WTC11 (cell line): Measurements from ENCODE around the gene ZNF335. TPM values are rescaled to one million over a fixed set of nuclear protein-coding genes. Genes with fewer than 3 reads are reported as not detected.
"Not testable (repeated sequence)": the region's sequence is repeated elsewhere in the genome, so short reads cannot be mapped to it uniquely, and the experiment has no call there.

Experiments
- ATAC-seq: fragments of 200-7000 bp; cut with Tn5 transposase; 2 replicates; pipeline ENCODE4 v1.10.0; 2021; ENCODE audit warnings: mild to moderate bottlenecking, moderate library complexity
- CTCF ChIA-PET: fragments of 300-600 bp; sonication (Branson Sonifier 250); formaldehyde crosslinking; loops from one replicate; lab custom pipeline; 2021; ENCODE audit warnings: antibody characterized with exemption; lab: Charles Lee
- POLR2A ChIA-PET: fragments of 350-600 bp; sonication (Branson Sonifier 250); formaldehyde crosslinking; loops from one replicate; lab custom pipeline; 2021; ENCODE audit warnings: antibody characterized with exemption; lab: Charles Lee
- DNase-seq: peaks from one replicate; pipeline ENCODE4 v3.0.0; 2021; ENCODE audit warnings: low spot score
- H3K27ac Mint-ChIP-seq: 2 replicates; pipeline ENCODE4 v1.8.0; 2021; ENCODE audit warnings: mixed read lengths
- H3K27me3 Mint-ChIP-seq: 2 replicates; pipeline ENCODE4 v1.8.0; 2021; ENCODE audit warnings: low read depth, mild to moderate bottlenecking, moderate library complexity, mixed read lengths
- H3K36me3 Mint-ChIP-seq: 2 replicates; pipeline ENCODE4 v1.8.0; 2021; ENCODE audit warnings: mixed read lengths
- H3K4me1 Mint-ChIP-seq: 2 replicates; pipeline ENCODE4 v1.8.0; 2022; ENCODE audit warnings: mixed read lengths
- H3K4me3 Mint-ChIP-seq: 2 replicates; pipeline ENCODE4 v1.8.0; 2021; ENCODE audit warnings: mild to moderate bottlenecking, moderate library complexity, mixed read lengths
- H3K9me3 Mint-ChIP-seq: 2 replicates; pipeline ENCODE4 v1.8.0; 2021; ENCODE audit warnings: mixed read lengths
- CREM ChIP-seq: sonication (generic); formaldehyde crosslinking; IDR thresholded peaks from 2 replicates; pipeline ENCODE4 v1.8.1; 2022; ENCODE audit warnings: mild to moderate bottlenecking, missing genetic modification reagents, moderate library complexity
- FOXP1 ChIP-seq: sonication (generic); formaldehyde crosslinking; IDR thresholded peaks from 2 replicates; pipeline ENCODE4 v1.8.0; 2022; ENCODE audit warnings: missing genetic modification reagents, mild to moderate bottlenecking, moderate library complexity, borderline replicate concordance
- IRF2 ChIP-seq: sonication (generic); formaldehyde crosslinking; IDR thresholded peaks from 2 replicates; pipeline ENCODE4 v1.8.0; 2022; ENCODE audit warnings: low read depth, missing genetic modification reagents, borderline replicate concordance
- NFYB ChIP-seq: sonication (generic); formaldehyde crosslinking; conservative IDR thresholded peaks from 2 replicates; pipeline ENCODE4 v1.8.0; 2022; ENCODE audit warnings: low read depth, missing genetic modification reagents
- NR1H2 ChIP-seq: sonication (generic); formaldehyde crosslinking; IDR thresholded peaks from 2 replicates; pipeline ENCODE4 v1.9.0; 2021; ENCODE audit warnings: mild to moderate bottlenecking, moderate library complexity, missing genetic modification reagents
- ZNF121 ChIP-seq: sonication (generic); formaldehyde crosslinking; IDR thresholded peaks from 2 replicates; pipeline ENCODE4 v1.8.0; 2023; ENCODE audit warnings: missing genetic modification reagents
- ZNF317 ChIP-seq: sonication (generic); formaldehyde crosslinking; IDR thresholded peaks from 2 replicates; pipeline ENCODE4 v1.8.1; 2023; ENCODE audit warnings: low read depth, mild to moderate bottlenecking, moderate library complexity, missing genetic modification reagents, borderline replicate concordance
- total RNA-seq: library from RNA; stranded (reverse); gene quantifications from 3 replicates; pipeline ENCODE4 v1.2.3, GENCODE V29; 2021
- TF ChIP-seq, protein P1 (sequence below): sonication (generic); formaldehyde crosslinking; IDR thresholded peaks from 2 replicates; pipeline ENCODE4 v1.8.0; 2022; ENCODE audit warnings: missing genetic modification reagents
- TF ChIP-seq, protein P2 (sequence below): fragments of 250-450 bp; sonication (Bioruptor Pico); IDR thresholded peaks from 2 replicates; pipeline ENCODE4 v1.8.0; 2021; ENCODE audit warnings: mild to moderate bottlenecking
- TF ChIP-seq, protein P3 (sequence below): sonication (generic); formaldehyde crosslinking; IDR thresholded peaks from 2 replicates; pipeline ENCODE4 v1.8.0; 2022; ENCODE audit warnings: mild to moderate bottlenecking, missing genetic modification reagents
- TF ChIP-seq, protein P4 (sequence below): sonication (generic); formaldehyde crosslinking; IDR thresholded peaks from 2 replicates; pipeline ENCODE4 v1.8.1; 2022; ENCODE audit warnings: missing genetic modification reagents, borderline replicate concordance
- TF ChIP-seq, protein P5 (sequence below): sonication (generic); formaldehyde crosslinking; IDR thresholded peaks from 2 replicates; pipeline ENCODE4 v1.8.0; 2023; ENCODE audit warnings: missing genetic modification reagents
- TF ChIP-seq, protein P6 (sequence below): sonication (generic); formaldehyde crosslinking; IDR thresholded peaks from 2 replicates; pipeline ENCODE4 v1.8.1; 2022; ENCODE audit warnings: low read depth, mild to moderate bottlenecking, moderate library complexity, missing genetic modification reagents, borderline replicate concordance
- TF ChIP-seq, protein P7 (sequence below): fragments of 250-450 bp; sonication (Bioruptor Pico); conservative IDR thresholded peaks from 2 replicates; pipeline ENCODE4 v1.9.0; 2021; ENCODE audit warnings: mild to moderate bottlenecking
- TF ChIP-seq, protein P8 (sequence below): fragments of 250-450 bp; sonication (Bioruptor Pico); IDR thresholded peaks from 2 replicates; pipeline ENCODE4 v2.1.2; 2022; ENCODE audit warnings: mild to moderate bottlenecking, moderate library complexity

ZNF335 gene
- total RNA-seq, 1 experiment from 2014 or later: 20.0 TPM

DNA sequence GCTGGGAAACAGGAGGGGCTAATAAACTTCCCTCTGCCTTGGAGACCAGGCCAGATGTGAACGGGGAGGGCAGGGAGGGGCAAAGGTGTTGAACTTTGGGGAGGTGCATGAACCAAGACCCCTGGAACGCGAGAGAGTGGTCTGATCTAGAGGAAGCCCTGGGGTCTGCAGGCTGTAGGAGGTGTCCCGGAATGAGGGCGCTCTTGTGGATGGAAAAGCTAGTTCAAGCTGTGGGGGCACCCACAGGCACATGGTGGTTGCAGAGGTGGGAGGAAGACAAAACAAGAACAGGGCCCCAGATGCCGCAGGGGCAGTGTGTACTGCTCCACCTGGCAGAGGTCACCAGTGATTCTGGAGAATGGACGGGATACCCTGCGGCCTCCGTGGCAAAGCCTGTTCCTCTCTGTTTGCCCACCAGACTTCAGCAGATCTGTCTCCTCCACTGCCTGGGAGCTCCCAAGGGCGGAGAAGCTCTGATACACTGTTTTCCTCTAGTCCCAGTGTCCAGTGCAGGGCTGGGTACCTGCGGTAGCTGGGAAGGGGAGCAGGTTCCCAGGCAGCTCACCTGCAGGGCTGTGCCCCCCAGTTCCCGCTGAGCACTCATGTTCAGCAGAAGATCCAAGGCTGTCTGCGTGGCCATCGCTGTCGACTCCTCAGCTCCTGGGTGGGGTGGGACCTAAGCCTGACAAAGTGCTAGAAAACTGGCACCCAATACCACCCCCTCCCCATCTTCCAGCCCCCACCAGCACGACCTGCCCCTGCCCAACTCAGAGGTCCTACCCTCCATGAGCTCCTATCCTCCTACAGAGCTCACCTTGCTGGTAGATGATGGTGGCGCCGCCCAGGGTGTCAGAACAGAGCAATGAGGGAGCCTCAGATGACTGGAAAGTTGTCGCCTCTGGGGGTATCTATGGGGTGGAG, 14.7 kb downstream of the ZNF335 start (continued):
- TF ChIP-seq ZNF121: no peak
- no peak for TF ChIP-seq FOXP1
- TF ChIP-seq, protein P1, sequence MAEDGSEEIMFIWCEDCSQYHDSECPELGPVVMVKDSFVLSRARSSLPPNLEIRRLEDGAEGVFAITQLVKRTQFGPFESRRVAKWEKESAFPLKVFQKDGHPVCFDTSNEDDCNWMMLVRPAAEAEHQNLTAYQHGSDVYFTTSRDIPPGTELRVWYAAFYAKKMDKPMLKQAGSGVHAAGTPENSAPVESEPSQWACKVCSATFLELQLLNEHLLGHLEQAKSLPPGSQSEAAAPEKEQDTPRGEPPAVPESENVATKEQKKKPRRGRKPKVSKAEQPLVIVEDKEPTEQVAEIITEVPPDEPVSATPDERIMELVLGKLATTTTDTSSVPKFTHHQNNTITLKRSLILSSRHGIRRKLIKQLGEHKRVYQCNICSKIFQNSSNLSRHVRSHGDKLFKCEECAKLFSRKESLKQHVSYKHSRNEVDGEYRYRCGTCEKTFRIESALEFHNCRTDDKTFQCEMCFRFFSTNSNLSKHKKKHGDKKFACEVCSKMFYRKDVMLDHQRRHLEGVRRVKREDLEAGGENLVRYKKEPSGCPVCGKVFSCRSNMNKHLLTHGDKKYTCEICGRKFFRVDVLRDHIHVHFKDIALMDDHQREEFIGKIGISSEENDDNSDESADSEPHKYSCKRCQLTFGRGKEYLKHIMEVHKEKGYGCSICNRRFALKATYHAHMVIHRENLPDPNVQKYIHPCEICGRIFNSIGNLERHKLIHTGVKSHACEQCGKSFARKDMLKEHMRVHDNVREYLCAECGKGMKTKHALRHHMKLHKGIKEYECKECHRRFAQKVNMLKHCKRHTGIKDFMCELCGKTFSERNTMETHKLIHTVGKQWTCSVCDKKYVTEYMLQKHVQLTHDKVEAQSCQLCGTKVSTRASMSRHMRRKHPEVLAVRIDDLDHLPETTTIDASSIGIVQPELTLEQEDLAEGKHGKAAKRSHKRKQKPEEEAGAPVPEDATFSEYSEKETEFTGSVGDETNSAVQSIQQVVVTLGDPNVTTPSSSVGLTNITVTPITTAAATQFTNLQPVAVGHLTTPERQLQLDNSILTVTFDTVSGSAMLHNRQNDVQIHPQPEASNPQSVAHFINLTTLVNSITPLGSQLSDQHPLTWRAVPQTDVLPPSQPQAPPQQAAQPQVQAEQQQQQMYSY: no peak
- TF ChIP-seq IRF2 (CRISPR knock-in tag): no peak
- TF ChIP-seq, protein P2, sequence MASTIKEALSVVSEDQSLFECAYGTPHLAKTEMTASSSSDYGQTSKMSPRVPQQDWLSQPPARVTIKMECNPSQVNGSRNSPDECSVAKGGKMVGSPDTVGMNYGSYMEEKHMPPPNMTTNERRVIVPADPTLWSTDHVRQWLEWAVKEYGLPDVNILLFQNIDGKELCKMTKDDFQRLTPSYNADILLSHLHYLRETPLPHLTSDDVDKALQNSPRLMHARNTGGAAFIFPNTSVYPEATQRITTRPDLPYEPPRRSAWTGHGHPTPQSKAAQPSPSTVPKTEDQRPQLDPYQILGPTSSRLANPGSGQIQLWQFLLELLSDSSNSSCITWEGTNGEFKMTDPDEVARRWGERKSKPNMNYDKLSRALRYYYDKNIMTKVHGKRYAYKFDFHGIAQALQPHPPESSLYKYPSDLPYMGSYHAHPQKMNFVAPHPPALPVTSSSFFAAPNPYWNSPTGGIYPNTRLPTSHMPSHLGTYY: no peak
- TF ChIP-seq, protein P3, sequence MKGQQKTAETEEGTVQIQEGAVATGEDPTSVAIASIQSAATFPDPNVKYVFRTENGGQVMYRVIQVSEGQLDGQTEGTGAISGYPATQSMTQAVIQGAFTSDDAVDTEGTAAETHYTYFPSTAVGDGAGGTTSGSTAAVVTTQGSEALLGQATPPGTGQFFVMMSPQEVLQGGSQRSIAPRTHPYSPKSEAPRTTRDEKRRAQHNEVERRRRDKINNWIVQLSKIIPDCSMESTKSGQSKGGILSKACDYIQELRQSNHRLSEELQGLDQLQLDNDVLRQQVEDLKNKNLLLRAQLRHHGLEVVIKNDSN: no peak
- TF ChIP-seq, protein P4, sequence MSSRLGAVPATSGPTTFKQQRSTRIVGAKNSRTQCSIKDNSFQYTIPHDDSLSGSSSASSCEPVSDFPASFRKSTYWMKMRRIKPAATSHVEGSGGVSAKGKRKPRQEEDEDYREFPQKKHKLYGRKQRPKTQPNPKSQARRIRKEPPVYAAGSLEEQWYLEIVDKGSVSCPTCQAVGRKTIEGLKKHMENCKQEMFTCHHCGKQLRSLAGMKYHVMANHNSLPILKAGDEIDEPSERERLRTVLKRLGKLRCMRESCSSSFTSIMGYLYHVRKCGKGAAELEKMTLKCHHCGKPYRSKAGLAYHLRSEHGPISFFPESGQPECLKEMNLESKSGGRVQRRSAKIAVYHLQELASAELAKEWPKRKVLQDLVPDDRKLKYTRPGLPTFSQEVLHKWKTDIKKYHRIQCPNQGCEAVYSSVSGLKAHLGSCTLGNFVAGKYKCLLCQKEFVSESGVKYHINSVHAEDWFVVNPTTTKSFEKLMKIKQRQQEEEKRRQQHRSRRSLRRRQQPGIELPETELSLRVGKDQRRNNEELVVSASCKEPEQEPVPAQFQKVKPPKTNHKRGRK: no peak
- TF ChIP-seq, protein P5, sequence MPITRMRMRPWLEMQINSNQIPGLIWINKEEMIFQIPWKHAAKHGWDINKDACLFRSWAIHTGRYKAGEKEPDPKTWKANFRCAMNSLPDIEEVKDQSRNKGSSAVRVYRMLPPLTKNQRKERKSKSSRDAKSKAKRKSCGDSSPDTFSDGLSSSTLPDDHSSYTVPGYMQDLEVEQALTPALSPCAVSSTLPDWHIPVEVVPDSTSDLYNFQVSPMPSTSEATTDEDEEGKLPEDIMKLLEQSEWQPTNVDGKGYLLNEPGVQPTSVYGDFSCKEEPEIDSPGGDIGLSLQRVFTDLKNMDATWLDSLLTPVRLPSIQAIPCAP (CRISPR knock-in tag): no peak
- TF ChIP-seq, protein P6, sequence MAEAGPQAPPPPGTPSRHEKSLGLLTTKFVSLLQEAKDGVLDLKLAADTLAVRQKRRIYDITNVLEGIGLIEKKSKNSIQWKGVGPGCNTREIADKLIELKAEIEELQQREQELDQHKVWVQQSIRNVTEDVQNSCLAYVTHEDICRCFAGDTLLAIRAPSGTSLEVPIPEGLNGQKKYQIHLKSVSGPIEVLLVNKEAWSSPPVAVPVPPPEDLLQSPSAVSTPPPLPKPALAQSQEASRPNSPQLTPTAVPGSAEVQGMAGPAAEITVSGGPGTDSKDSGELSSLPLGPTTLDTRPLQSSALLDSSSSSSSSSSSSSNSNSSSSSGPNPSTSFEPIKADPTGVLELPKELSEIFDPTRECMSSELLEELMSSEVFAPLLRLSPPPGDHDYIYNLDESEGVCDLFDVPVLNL (CRISPR knock-in tag): no peak

DNA sequence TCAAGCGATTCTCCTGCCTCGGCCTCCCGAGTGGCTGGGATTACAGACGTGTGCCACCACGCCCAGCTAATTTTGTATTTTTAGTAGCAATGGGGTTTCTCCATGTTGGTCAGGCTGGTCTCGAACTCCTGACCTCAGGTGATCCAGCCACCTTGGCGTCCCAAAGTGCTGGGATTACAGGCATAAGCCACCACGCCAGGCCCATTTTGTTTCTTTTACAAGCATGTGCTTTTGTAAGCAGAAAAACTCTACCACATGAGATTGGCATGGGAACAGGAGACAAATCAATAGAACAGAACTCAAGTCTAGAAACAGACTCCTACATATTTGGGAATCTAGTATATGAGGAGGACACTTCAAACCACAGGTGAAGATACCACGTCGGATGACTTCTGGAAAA, 15.7 kb downstream of the ZNF335 start:
- peaks cover 38% of the 10 kb centered on the region for H3K36me3 Mint-ChIP-seq
- ATAC-seq, POLR2A ChIA-PET, CTCF ChIA-PET, H3K9me3 Mint-ChIP-seq, H3K4me3 Mint-ChIP-seq, H3K27me3 Mint-ChIP-seq, H3K4me1 Mint-ChIP-seq, H3K27ac Mint-ChIP-seq, DNase-seq: not testable (repeated sequence)

DNA sequence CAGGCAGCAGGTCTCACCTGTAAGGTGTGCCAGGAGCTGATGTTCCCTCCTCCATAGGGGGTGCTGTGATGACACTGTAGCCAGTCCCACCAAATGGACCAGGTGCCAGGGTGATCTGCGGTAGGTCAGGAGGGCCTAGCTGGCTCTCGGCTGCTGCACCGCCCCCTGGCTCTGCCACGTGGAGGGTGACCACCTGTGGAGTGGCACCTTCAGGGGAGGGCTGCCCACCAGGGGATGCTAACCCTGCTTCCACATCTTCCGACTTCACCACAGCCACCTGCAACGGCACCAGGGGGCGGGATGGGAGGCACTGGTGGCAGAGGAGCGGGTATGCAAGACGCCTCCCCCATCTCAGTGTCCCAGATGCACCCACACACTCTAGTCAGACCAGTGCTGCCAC, 18.3 kb downstream of the ZNF335 start:
- ATAC-seq: no peak
- H3K9me3 Mint-ChIP-seq: no peaks in the 10 kb centered on the region
- CTCF ChIA-PET: interaction anchor here (0.7 to 1.1 kb wide), 3 partner anchors 20 to 58 kb away, joined by 3 to 4 read pairs (median 3); no protein-coding TSS in a partner anchor
- H3K27ac Mint-ChIP-seq: no peak overlapping the region
- H3K4me1 Mint-ChIP-seq: peaks cover 5% of the 10 kb centered on the region
- peaks cover 26% of the 10 kb centered on the region for H3K36me3 Mint-ChIP-seq
- no peaks in the 10 kb centered on the region for H3K27me3 Mint-ChIP-seq
- H3K4me3 Mint-ChIP-seq: no peak overlapping the region
- POLR2A ChIA-PET: no interaction called here
- DNase-seq: no peak
- TF ChIP-seq, protein P7, sequence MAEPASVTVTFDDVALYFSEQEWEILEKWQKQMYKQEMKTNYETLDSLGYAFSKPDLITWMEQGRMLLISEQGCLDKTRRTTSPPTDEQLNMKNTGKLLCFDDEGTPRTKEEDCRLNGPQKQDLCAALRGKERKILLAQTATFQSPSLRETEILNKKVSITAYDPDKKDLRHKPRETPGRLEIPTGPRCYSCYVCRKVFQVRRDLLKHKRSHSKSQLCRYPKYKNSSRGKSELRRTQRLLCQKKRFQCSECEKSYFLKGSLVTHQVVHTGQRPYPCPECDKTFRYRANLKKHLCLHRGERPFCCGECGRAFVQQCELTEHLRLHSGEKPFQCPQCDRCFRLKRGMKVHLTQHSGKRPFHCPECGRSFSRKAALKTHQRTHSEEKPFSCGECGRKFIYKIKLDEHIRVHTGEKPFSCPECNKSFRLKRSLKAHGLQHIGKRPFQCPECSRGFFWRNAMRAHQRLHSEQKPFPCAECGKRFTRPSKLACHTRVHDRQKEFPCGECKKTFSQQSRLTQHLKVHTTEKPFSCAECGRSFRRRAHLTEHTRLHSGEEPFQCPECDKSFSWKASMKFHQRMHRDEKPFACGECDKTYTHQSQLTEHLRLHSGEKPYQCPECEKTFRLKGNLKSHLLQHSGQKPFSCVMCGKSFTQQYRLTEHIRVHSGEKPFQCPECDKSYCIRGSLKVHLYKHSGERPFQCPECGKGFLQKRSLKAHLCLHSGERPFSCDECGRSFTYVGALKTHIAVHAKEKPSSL (CRISPR knock-in tag): no peak
- no peak for TF ChIP-seq NR1H2 (CRISPR knock-in tag)
- TF ChIP-seq ZNF317: no peak
- TF ChIP-seq NFYB (CRISPR knock-in tag): no peak
- TF ChIP-seq, protein P8, sequence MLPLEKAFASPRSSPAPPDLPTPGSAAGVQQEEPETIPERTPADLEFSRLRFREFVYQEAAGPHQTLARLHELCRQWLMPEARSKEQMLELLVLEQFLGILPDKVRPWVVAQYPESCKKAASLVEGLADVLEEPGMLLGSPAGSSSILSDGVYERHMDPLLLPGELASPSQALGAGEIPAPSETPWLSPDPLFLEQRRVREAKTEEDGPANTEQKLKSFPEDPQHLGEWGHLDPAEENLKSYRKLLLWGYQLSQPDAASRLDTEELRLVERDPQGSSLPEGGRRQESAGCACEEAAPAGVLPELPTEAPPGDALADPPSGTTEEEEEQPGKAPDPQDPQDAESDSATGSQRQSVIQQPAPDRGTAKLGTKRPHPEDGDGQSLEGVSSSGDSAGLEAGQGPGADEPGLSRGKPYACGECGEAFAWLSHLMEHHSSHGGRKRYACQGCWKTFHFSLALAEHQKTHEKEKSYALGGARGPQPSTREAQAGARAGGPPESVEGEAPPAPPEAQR (CRISPR knock-in tag): no peak
- TF ChIP-seq CREM (CRISPR knock-in tag): no peak
